Stimulated activated naive CD4-positive, alpha-beta T cell treated with Interleukin-2 at 50 U/mL for 16 hours (primary cell): ENCODE measurements around the gene BCOR.

Source experiments
- DNase-seq: peaks from one replicate; lab custom pipeline; 2025; lab: John Stamatoyannopoulos, UW

The BCOR gene

DNA sequence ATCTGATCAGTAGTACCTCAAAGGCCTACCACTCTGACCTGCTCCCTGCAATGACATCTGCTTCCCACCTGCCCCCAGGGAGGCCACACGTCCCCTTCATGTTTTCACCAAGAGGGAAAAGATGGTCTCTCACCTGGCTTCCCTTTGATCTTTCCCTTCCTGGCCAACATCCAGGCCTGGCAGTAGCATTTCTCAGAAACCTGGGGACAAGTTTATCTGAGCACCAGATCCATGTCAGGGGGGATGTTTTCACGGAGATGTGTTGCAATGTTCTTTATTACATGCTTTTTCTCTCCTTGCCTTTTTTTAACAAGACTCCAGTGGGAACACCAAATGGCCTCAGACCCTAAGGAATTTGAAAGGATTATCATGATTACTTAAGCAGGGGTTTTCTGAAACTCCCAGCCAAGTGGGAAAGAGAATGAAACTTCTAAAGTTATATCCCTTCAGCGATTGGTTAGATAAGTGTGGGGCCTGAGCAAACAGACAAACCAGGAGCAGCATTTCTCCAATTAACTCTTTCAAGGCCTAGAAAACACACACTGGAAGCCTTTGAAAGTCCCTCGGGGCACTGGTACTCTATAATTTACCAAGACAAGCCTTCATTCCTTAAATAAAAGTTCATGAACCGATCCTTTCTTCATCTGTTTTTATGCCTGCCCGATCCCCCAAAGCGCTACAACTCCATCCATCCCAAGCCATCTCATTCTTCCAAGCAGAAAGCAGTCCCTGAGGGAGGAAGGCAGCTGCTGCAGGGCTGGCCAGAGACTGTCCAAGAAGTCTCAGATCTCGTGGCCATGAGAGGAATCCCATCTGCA lies 94.1 kb downstream of the BCOR start:
- DNase-seq = no peak

DNA sequence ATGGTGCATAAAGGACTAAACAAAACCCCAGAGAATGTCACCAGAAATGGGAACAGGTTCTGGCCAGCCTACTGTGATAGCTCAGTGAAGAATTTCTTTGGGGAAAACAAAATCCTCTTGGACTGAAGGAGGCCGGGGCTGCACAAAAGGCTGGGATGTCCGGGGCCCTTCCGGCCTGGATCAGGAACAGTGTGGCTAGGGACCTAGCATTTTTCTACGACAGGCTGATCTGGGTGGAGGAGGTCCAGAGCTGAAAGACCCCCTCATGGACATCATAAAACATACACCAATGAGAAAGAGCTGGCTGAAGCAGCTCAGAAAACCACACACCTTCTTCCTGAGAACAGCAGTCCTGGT lies 94.7 kb downstream of the BCOR start:
- no peak for DNase-seq
